ENCODE data around the gene ATP12A. TPM values are rescaled to one million over a fixed set of nuclear protein-coding genes. Genes with fewer than 3 reads are reported as not detected.

ATP12A gene
- total and polyA plus RNA-seq, 2 of the 8 experiments (the other 6 are each of a cell fraction or from before 2014, with no cell fraction given): 0.80 to 1.3 TPM

GRCh38 chr13:24668511-24668910, 11.7 kb upstream of the ATP12A start:
- Histone ChIP-seq H2BK120ac (replicated peaks; ENCODE audit: low read depth, low read length) (no peak overlapping the region), H3K36me3 (ENCODE audit: control insufficient read depth in 2 of 4, insufficient read depth in 4 of 4, low read length in 3 of 4) (no peaks in the 10 kb centered on the region), H2BK12ac (ENCODE audit: low read depth, low read length) (no peak overlapping the region), H3K79me1 (ENCODE audit: low read depth, low read length) (no peaks in the 10 kb centered on the region), H2AFZ (ENCODE audit: low read length) (no peak overlapping the region), H4K5ac (ENCODE audit: insufficient read length, low read depth, low read length) (no peak overlapping the region), H3K9me3 (ENCODE audit: insufficient read depth in 2 of 2, low read depth in 1 of 2, low read length in 1 of 2) (no peaks in the 10 kb centered on the region), H4K91ac (replicated peaks; ENCODE audit: insufficient read length, low read length) (no peak overlapping the region), H3K27ac (ENCODE audit: low read depth, low read length) (no peak overlapping the region), H3K79me2 (ENCODE audit: control insufficient read depth in 1 of 2, insufficient read depth in 2 of 2, low read length in 2 of 2) (no peaks in the 10 kb centered on the region), H3K4me3 (ENCODE audit: extremely low read depth in 1 of 4, insufficient read depth in 2 of 4, low read depth in 3 of 4, low read length in 4 of 4) (no peak overlapping the region), H3K4ac (replicated peaks; ENCODE audit: insufficient read length, low read depth, low read length) (no peak overlapping the region), H3K27me3 (replicated peaks in 1 of 4; ENCODE audit: control insufficient read depth in 3 of 4, extremely low read depth in 1 of 4, insufficient read depth in 3 of 4, low read length in 3 of 4) (no peaks in the 10 kb centered on the region), H3K56ac (replicated peaks; ENCODE audit: insufficient read length, low read depth, low read length) (no peak overlapping the region), H2BK15ac (ENCODE audit: low read length) (no peak overlapping the region), H4K8ac (ENCODE audit: extremely low read depth, insufficient read depth, low read length) (no peak overlapping the region), H3K14ac (ENCODE audit: insufficient read length) (no peak overlapping the region), H3K23me2 (ENCODE audit: low read depth, low read length) (peaks cover 3% of the 10 kb centered on the region; the same call in 1 of the 2 replicates), H2BK5ac (ENCODE audit: low read depth, low read length) (no peak overlapping the region), H3K18ac (ENCODE audit: extremely low read depth, low read length) (no peak overlapping the region), H3K4me2 (ENCODE audit: insufficient read depth in 1 of 2, low read depth in 2 of 2, low read length in 2 of 2) (no peak overlapping the region), H3K23ac (ENCODE audit: insufficient read length) (no peak overlapping the region), H2AK5ac (ENCODE audit: low read depth, low read length) (no peak overlapping the region), H3K4me1 (replicated peaks in 1 of 4; ENCODE audit: control insufficient read depth in 3 of 4, insufficient read depth in 4 of 4, low read length in 3 of 4) (peaks cover 0 to 4% (median under 1%) of the 10 kb centered on the region in 4 experiments; a peak in 2 of 7 replicates), H3K9ac (replicated peaks in 1 of 4; ENCODE audit: extremely low read depth in 1 of 4, low read depth in 3 of 4, low read length in 3 of 4) (no peak overlapping the region; a peak in 1 of 7 replicates), H2BK20ac (ENCODE audit: low read length) (no peak overlapping the region), H4K20me1 (replicated peaks in 1 of 2; ENCODE audit: control insufficient read depth in 1 of 2, insufficient read depth in 2 of 2, low read length in 2 of 2) (no peaks in the 10 kb centered on the region)
- FAIRE-seq: no peak
- WGBS, 2 experiments (ENCODE audit: extremely low coverage in 1 of 2, insufficient coverage in 1 of 2, insufficient read length in 1 of 2, insufficient replicate concordance in 2 of 2, low coverage in 1 of 2, low lambda C conversion rate in 2 of 2, missing lambda C conversion rate in 1 of 2): 91% methylated on average over 4 of the region's 4 CpGs; no CpG with 5 or more reads in 1 of the 2 experiments
- DNase-seq (ENCODE audit: low read depth in 1 of 2, low spot score in 2 of 2): no peak
- TF ChIP-seq SP1 (IDR thresholded peaks at IDR 0.05; ENCODE audit: low read depth, low read length) (no peak), GABPA (IDR thresholded peaks at IDR 0.05; ENCODE audit: borderline replicate concordance, insufficient read depth, low read length) (no peak), RFX5 (IDR thresholded peaks at IDR 0.05; ENCODE audit: borderline replicate concordance, low read depth, low read length) (no peak), RAD21 (IDR thresholded peaks at IDR 0.05 in 1 of 2, conservative IDR thresholded peaks at IDR 0.05 in 1 of 2; ENCODE audit: low read depth in 2 of 2, low read length in 2 of 2) (no peak), TCF12 (IDR thresholded peaks at IDR 0.05; ENCODE audit: low read depth, low read length) (no peak), CEBPB (IDR thresholded peaks at IDR 0.05; ENCODE audit: low read depth, low read length) (no peak), HDAC2 (IDR thresholded peaks at IDR 0.05; ENCODE audit: borderline replicate concordance in 1 of 2, low read depth in 2 of 2, low read length in 2 of 2) (no peak), SAP30 (IDR thresholded peaks at IDR 0.05; ENCODE audit: insufficient read depth, insufficient replicate concordance, low read length) (no peak), SP2 (IDR thresholded peaks at IDR 0.05; ENCODE audit: low read length) (no peak), CBX5 (IDR thresholded peaks at IDR 0.05; ENCODE audit: low read depth, low read length) (no peak), EZH2 (IDR thresholded peaks at IDR 0.05; ENCODE audit: low read depth, low read length, severe bottlenecking) (no peak), TAF1 (IDR thresholded peaks at IDR 0.05; ENCODE audit: low read depth, low read length) (no peak), JUN (IDR thresholded peaks at IDR 0.05; ENCODE audit: low read depth, low read length) (no peak), SIX5 (IDR thresholded peaks at IDR 0.05; ENCODE audit: low read depth, low read length) (no peak)
- POLR2A ChIA-PET (ENCODE audit: partially characterized antibody): no interaction called here
- CTCF ChIA-PET (ENCODE audit: partially characterized antibody): interaction anchor here (1.0 to 3.3 kb wide), 6 partner anchors 14 to 62 kb away, joined by 4 to 24 read pairs (median 5); no protein-coding TSS in a partner anchor

All from H1 (cell line).